GM12878 (cell line): Measurements from ENCODE around the gene HIPK4. TPM values are rescaled to one million over a fixed set of nuclear protein-coding genes. Genes with fewer than 3 reads are reported as not detected.

Experiments used
- ATF7 ChIP-seq: fragments of 450-650 bp; IDR thresholded peaks from 2 replicates; pipeline ENCODE4 v1.6.1; 2016; ENCODE audit warnings: low read depth, mild to moderate bottlenecking
- CBFB ChIP-seq: IDR thresholded peaks from 2 replicates; pipeline ENCODE4 v1.6.1; 2016; ENCODE audit warnings: antibody characterized with exemption, low read depth
- E2F4 ChIP-seq: IDR thresholded peaks from 2 replicates; pipeline ENCODE4 v1.6.1; 2012; ENCODE audit warnings: low read depth, low read length, improper control_type of control experiment
- HCFC1 ChIP-seq: fragments of 150-350 bp; IDR thresholded peaks from 2 replicates; pipeline ENCODE4 v1.6.1; 2014; ENCODE audit warnings: low read length
- IRF4 ChIP-seq: IDR thresholded peaks from 2 replicates; pipeline ENCODE4 v1.6.1; 2011; ENCODE audit warnings: low read depth, low read length
- SIX5 ChIP-seq: IDR thresholded peaks from 2 replicates; pipeline ENCODE4 v1.6.1; 2011; ENCODE audit warnings: mild to moderate bottlenecking, low read depth, low read length, moderate library complexity; ENCODE audit not compliant: severe bottlenecking
- SRF ChIP-seq, 2 experiments: IDR thresholded peaks; 2 replicates each; pipeline ENCODE4 v1.6.1; 2011; ENCODE audit warnings: low read depth in 2 of 2, low read length in 2 of 2, mild to moderate bottlenecking in 1 of 2, moderate library complexity in 1 of 2
- ZBTB33 ChIP-seq: fragments of 450-650 bp; IDR thresholded peaks from 2 replicates; pipeline ENCODE4 v1.6.1; 2017; ENCODE audit warnings: mild to moderate bottlenecking
- polyA plus RNA-seq, 11 experiments: library from polyadenylated mRNA; depleted of rRNA in 4 of 11; unstranded in 6 of 11; stranded (reverse) in 5 of 11; fragments of >200 nt; fragmentation: Nextera tagmentation in 4 of 11; fragmentation: Illumina TruSeq in 1 of 11; extraction: Ambion mirVana in 4 of 11; extraction: Trizol in 1 of 11; gene quantifications; 1 replicate in 1 of 11; 2 replicates in 10 of 11; pipeline versions ENCODE4 v1.2.1 to v1.2.3, GENCODE V29; 2011 to 2016; ENCODE audit warnings: inconsistent platforms in 2 of 11, missing spikeins in 2 of 11, low read depth in 1 of 11
- total RNA-seq, 4 experiments: library from RNA; depleted of rRNA in 3 of 4; stranded (reverse); fragments of >200 nt in 3 of 4; fragmentation: Illumina TruSeq in 1 of 4; extraction: Trizol in 1 of 4; gene quantifications; 2 replicates each; pipeline versions ENCODE4 v1.2.1 to v1.2.3, GENCODE V29; 2013 to 2021
- TF ChIP-seq, protein P1 (sequence below): fragments of 450-650 bp; IDR thresholded peaks from 2 replicates; pipeline ENCODE4 v1.6.1; 2017; ENCODE audit warnings: mild to moderate bottlenecking, low read depth, inconsistent platforms; ENCODE audit not compliant: poor library complexity, severe bottlenecking

Gene HIPK4
- total and polyA plus RNA-seq, 10 of the 15 experiments (the other 5 are each of a cell fraction or from before 2014, with no cell fraction given), result 0.07 to 0.13 (median 0.08) TPM; not detected in 7

GRCh38 chr19:40407714-40408597, 18.0 kb upstream of the HIPK4 start (continued):
- TF ChIP-seq SRF (IDR thresholded peaks at IDR 0.05; ENCODE audit: low read depth in 2 of 2, low read length in 2 of 2), result no peak
- no peak for TF ChIP-seq CBFB
- TF ChIP-seq, protein P1, sequence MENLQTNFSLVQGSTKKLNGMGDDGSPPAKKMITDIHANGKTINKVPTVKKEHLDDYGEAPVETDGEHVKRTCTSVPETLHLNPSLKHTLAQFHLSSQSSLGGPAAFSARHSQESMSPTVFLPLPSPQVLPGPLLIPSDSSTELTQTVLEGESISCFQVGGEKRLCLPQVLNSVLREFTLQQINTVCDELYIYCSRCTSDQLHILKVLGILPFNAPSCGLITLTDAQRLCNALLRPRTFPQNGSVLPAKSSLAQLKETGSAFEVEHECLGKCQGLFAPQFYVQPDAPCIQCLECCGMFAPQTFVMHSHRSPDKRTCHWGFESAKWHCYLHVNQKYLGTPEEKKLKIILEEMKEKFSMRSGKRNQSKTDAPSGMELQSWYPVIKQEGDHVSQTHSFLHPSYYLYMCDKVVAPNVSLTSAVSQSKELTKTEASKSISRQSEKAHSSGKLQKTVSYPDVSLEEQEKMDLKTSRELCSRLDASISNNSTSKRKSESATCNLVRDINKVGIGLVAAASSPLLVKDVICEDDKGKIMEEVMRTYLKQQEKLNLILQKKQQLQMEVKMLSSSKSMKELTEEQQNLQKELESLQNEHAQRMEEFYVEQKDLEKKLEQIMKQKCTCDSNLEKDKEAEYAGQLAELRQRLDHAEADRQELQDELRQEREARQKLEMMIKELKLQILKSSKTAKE, result no peak
- TF ChIP-seq ATF7, result no peak
- no peak for TF ChIP-seq HCFC1
- TF ChIP-seq E2F4, result no peak
- no peak for TF ChIP-seq ZBTB33
- TF ChIP-seq IRF4, result no peak
- TF ChIP-seq SIX5, result no peak
